Measurements from ENCODE around the gene BMPR1A. TPM values are rescaled to one million over a fixed set of nuclear protein-coding genes. Genes with fewer than 3 reads are reported as not detected.
"Not testable (repeated sequence)": the region's sequence is repeated elsewhere in the genome, so short reads cannot be mapped to it uniquely, and the experiment has no call there.

Gene BMPR1A
- total RNA-seq, 2 experiments from 2014 or later = 0.47 to 1.1 TPM

- POLR2A ChIA-PET = no interaction called here
- intact Hi-C loops (cut with micrococcal nuclease; ENCODE audit: unreplicated experiment) = no loop called here
- no peak overlapping the region for H3K4me2 ChIP-seq (ENCODE audit: low read length)
These were observed 107.0 kb downstream of the BMPR1A start for GRCh38 chr10:86863484-86863842.

GRCh38 chr10:86865011-86865811 is 108.8 kb downstream of the BMPR1A start:
- H3K27ac ChIP-seq (ENCODE audit: low read depth, low read length, poor library complexity, severe bottlenecking); DNase-seq (ENCODE audit: low spot score); BruUV-seq (replicated peaks); H3K79me2 ChIP-seq (ENCODE audit: insufficient read depth, low read depth, low read length); H3K4me1 ChIP-seq (ENCODE audit: insufficient read depth, low read length, poor library complexity, severe bottlenecking); H2AFZ ChIP-seq (ENCODE audit: low read length); intact Hi-C loops (cut with micrococcal nuclease; ENCODE audit: unreplicated experiment); H3K9me2 ChIP-seq (ENCODE audit: insufficient read depth, low read length); H4K20me1 ChIP-seq (ENCODE audit: insufficient read depth, low read length); H3K36me3 ChIP-seq (ENCODE audit: insufficient read depth, low read length); CTCF ChIA-PET (ENCODE audit: unreplicated experiment); H3K4me3 ChIP-seq (ENCODE audit: low read depth, low read length, poor library complexity, severe bottlenecking); H3K4me2 ChIP-seq (ENCODE audit: low read length); H3K9me3 ChIP-seq (ENCODE audit: low read length): not testable (repeated sequence)
- POLR2A ChIA-PET = interaction anchor here (0.6 to 0.7 kb wide), 2 partner anchors 13 to 1484 kb away, joined by 4 to 9 read pairs; no protein-coding TSS in a partner anchor

More at GRCh38 chr10:86863484-86863842, 107.0 kb downstream of the BMPR1A start:
- Histone ChIP-seq H3K4me1 (ENCODE audit: insufficient read depth, low read length, poor library complexity, severe bottlenecking) (no peaks in the 10 kb centered on the region), H2AFZ (ENCODE audit: low read length) (no peak overlapping the region), H3K36me3 (ENCODE audit: insufficient read depth, low read length) (no peaks in the 10 kb centered on the region), H3K9me2 (ENCODE audit: insufficient read depth, low read length) (no peaks in the 10 kb centered on the region), H4K20me1 (ENCODE audit: insufficient read depth, low read length) (no peaks in the 10 kb centered on the region), H3K4me3 (ENCODE audit: low read depth, low read length, poor library complexity, severe bottlenecking) (no peak overlapping the region), H3K79me2 (ENCODE audit: insufficient read depth, low read depth, low read length) (no peaks in the 10 kb centered on the region), H3K9me3 (ENCODE audit: low read length) (no peaks in the 10 kb centered on the region), H3K27ac (ENCODE audit: low read depth, low read length, poor library complexity, severe bottlenecking) (no peak overlapping the region)
- CTCF ChIA-PET (ENCODE audit: unreplicated experiment) = no interaction called here
- TF ChIP-seq EZH2phosphoT487 (IDR thresholded peaks at IDR 0.05; ENCODE audit: borderline replicate concordance, low read depth, low read length) (no peak), CTCF (conservative IDR thresholded peaks at IDR 0.05; ENCODE audit: low read length) (no peak)
- BruUV-seq (replicated peaks) = no TSS peak
- DNase-seq (ENCODE audit: low spot score) = no peak

- H2AFZ ChIP-seq (ENCODE audit: low read length) = no peak overlapping the region
- H3K4me1 ChIP-seq (ENCODE audit: insufficient read depth, low read length, poor library complexity, severe bottlenecking) = no peaks in the 10 kb centered on the region
- H3K4me2 ChIP-seq (ENCODE audit: low read length) = no peak overlapping the region
- no peak overlapping the region for H3K27ac ChIP-seq (ENCODE audit: low read depth, low read length, poor library complexity, severe bottlenecking)
- H3K9me3 ChIP-seq (ENCODE audit: low read length) = no peaks in the 10 kb centered on the region
- H3K36me3 ChIP-seq (ENCODE audit: insufficient read depth, low read length) = no peaks in the 10 kb centered on the region
- intact Hi-C loops (cut with micrococcal nuclease; ENCODE audit: unreplicated experiment) = no loop called here
- no peak overlapping the region for H3K4me3 ChIP-seq (ENCODE audit: low read depth, low read length, poor library complexity, severe bottlenecking)
- no peak for DNase-seq (ENCODE audit: low spot score)
- CTCF ChIA-PET (ENCODE audit: unreplicated experiment) = no interaction called here
- no peaks in the 10 kb centered on the region for H4K20me1 ChIP-seq (ENCODE audit: insufficient read depth, low read length)
- no peaks in the 10 kb centered on the region for H3K79me2 ChIP-seq (ENCODE audit: insufficient read depth, low read depth, low read length)
- POLR2A ChIA-PET = no interaction called here
- no peak for TF ChIP-seq CTCF (conservative IDR thresholded peaks at IDR 0.05; ENCODE audit: low read length)
- no peak for TF ChIP-seq EZH2phosphoT487 (IDR thresholded peaks at IDR 0.05; ENCODE audit: borderline replicate concordance, low read depth, low read length)
- no peaks in the 10 kb centered on the region for H3K9me2 ChIP-seq (ENCODE audit: insufficient read depth, low read length)
- BruUV-seq (replicated peaks) = no TSS peak
These were observed 110.7 kb downstream of the BMPR1A start for GRCh38 chr10:86867149-86867548.

Measured in OCI-LY7 (cell line).